Hematopoietic multipotent progenitor cell treated with erythropoietin and hydrocortisone succinate and interleukin-3 and kit ligand, for 6 days (in vitro differentiated cells): Measurements from ENCODE around the gene HNRNPUL2.
"Not testable (repeated sequence)": the region's sequence is repeated elsewhere in the genome, so short reads cannot be mapped to it uniquely, and the experiment has no call there.

ENCODE experiments used
- DNase-seq: peaks from one replicate; pipeline ENCODE4 v3.0.0-alpha.2; 2015

The HNRNPUL2 gene

DNA sequence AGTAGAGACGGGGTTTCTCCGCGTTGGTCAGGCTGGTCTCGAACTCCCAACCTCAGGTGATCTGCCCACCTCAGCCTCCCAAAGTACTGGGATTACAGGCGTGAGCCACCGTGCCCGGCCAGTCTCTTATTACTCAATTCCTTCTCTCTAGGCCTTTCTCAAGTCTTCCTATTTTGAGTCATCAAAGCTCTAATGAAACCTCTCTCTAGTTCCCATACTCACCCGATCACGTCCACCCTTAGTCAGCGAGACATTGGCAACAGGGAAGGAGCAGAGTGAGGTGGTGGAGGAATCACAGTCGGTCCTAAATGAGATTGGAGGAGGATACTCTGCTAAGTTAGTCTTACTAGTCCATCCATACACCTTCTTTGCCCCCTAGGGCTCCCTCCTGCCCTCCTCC, 25.0 kb downstream of the HNRNPUL2 start:
- no peak for DNase-seq

DNA sequence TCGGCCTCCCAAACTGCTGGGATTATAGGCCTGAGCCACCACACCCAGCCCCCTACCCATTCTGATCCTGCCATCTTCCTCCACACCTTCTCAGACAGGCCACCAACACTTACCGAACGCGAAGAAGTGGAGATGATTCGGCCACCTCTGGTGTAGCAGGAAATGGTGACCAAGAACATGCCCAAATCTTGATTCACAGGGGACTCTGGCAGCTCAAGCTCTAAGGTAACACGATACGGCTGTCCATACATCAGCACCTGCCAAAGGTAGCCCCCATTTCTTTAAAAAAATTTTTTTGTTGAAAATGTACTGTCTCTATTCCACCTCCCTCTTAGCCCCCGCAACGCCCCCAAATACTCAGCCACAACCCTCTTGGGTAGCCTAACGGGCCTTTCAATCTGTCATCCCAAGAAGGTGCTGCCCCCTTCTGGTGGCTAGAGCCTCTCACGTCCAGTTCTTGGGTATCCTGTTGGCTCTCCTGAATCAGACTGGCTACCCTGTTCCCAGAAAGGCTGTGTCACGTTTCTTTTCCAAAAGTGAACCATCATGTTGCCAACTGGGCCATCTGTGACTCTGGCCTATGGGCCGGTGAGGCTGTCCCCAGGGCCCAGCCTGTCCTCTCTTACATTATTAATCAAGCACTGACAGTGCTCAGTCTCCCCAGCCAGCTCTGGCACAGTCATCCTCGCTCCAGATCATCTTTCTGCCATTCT, 32.6 kb downstream of the HNRNPUL2 start:
- DNase-seq: peak; percentile 95

- peak; percentile 0 for DNase-seq
Measured at GRCh38 chr11:62693624-62694023, 33.6 kb downstream of the HNRNPUL2 start.

DNA sequence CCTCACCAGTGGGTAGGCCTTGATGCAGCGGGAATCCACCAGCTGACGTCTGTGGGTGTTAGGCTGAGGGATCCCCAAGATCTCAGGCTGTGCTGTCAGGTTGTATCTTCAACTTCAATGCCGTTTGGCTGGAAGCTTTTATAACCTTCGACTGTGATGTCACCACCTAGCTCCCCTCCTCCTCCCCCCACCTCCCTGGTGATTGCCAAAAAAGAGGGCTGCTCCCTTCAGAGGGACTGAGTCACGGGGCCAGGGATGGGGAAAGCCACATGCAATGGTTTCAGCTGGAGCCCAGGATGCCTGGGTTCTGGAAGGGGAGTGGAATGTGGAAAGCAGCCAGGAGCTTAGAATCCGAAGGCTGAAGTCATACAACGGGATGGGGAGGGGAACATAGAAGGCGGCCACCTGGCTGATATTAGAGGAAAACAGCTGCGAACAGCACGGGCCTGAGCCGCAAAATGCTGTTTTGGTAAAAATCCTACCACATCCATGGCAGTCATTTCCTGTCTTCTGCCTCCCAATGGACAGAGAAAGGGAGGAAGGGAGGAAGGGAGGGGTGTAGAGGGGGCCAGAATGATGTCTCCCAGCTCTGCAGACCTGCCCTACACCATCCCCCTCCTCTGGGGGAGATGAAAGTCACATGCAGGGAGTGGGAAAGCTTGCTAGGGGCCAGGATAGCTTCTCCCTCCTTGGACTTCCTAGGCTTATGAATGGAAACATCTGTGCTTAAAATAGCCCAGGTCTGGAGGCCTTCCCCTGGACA, 37.7 kb downstream of the HNRNPUL2 start, which contains the start of gene LRRN4CL:
Gene LRRN4CL (minus strand): TSS at position 110 of the 763 bp plus-strand sequence. CDS start 1,022 bp downstream, outside the sequence.
- DNase-seq: no peak

- no peak for DNase-seq
Measured at GRCh38 chr11:62688491-62688890, 38.8 kb downstream of the HNRNPUL2 start.

GRCh38 chr11:62687508-62688396, 39.5 kb downstream of the HNRNPUL2 start:
- no peak for DNase-seq

DNA sequence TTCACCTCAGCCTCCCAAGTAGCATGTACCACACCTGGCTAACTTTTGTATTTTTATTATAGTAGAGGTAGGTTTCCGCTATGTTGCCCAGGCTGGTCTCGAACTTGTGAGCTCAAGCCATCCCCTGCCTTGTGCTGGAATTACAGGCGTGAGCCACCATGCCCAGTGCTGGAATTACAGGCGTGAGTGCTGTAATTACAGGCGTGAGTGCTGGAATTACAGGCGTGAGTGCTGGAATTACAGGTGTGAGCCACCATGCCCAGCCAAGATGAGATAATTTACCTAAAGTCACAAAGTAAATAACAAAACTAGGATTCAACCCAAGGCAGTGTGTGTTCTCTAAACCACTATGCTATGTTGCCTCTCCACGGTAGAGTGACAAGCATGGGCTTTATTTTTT, 44.7 kb downstream of the HNRNPUL2 start:
- no peak for DNase-seq

- DNase-seq: peak; percentile 91
Measured at GRCh38 chr11:62680825-62681240, 46.4 kb downstream of the HNRNPUL2 start.

- peak; percentile 95 for DNase-seq
Measured at GRCh38 chr11:62678770-62679696, 48.2 kb downstream of the HNRNPUL2 start, which contains the start of gene UBXN1. TSS of gene UBXN1 (minus strand) at chr11:62679073. CDS start at chr11:62678923, 150 bp downstream.

GRCh38 chr11:62678433-62678769, 48.9 kb downstream of the HNRNPUL2 start:
- DNase-seq: no peak

DNA sequence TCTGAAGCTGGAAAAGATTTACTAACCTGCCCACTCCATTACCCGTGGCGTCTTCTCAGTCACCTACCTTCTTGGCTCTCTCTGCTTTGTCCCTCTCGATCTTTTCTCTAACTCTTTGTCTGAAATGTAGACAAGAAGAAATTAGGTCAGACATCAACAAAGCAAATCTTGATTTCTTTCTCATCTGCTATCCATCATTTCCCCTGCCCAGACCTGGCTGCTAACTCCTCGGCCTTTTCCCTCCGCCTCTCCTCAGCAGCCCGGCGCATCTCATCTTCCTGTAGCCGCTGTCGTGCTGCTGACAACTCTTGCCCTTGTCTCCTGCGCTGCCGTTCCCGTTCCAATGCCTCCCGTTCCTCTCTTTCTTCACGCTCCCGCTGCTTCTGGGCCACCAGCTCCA, 49.5 kb downstream of the HNRNPUL2 start:
- no peak for DNase-seq

- DNase-seq: no peak
Measured at GRCh38 chr11:62677156-62677555, 50.1 kb downstream of the HNRNPUL2 start.

- DNase-seq: no peak
Measured at GRCh38 chr11:62676698-62677097, 50.6 kb downstream of the HNRNPUL2 start.

DNA sequence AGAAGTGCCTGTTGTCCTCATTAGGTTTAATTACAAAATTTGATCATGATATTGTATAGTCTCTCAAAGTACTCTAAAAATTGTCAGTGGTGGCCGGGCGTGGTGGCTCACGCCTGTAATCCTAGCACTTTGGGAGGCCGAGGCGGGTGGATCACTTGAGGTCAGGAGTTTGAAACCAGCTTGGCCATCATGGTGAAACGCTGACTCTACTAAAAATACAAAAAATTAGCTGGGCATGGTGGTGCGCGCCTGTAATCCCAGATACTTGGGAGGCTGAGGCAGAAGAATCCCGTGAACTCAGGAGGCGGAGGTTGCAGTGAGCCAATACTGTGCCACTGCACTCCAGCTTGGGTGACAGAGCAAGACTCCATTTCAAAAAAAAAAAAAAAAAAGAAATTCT, 51.8 kb downstream of the HNRNPUL2 start:
- DNase-seq: not testable (repeated sequence)

DNA sequence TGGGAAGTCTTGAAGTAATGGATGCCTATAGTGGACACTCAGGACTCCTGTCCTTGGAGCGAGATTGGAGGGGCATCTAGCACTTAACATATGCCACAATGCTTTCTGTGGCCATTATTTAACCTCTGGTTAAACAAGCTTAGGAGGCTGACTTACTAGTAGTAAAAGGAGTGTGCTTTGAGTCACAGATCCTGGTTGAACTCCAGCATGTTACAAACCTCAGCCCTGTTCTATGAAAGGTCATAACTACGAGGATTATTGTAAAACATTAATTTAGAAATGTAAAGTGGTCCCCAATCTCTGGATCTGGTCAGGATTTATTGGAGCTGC, 54.1 kb downstream of the HNRNPUL2 start:
- DNase-seq: no peak

DNA sequence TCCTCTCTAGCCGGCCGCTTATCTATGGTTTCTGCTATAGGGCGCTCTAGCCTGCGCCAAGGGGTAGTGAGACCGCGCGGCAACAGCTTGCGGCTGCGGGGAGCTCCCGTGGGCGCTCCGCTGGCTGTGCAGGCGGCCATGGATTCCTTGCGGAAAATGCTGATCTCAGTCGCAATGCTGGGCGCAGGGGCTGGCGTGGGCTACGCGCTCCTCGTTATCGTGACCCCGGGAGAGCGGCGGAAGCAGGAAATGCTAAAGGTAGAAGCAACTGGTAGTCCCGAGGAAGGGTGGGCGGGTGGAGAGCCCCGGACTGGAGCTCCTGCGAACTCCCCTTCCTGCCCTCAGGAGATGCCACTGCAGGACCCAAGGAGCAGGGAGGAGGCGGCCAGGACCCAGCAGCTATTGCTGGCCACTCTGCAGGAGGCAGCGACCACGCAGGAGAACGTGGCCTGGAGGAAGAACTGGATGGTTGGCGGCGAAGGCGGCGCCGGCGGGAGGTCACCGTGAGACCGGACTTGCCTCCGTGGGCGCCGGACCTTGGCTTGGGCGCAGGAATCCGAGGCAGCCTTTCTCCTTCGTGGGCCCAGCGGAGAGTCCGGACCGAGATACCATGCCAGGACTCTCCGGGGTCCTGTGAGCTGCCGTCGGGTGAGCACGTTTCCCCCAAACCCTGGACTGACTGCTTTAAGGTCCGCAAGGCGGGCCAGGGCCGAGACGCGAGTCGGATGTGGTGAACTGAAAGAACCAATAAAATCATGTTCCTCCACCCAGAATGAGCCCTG, 55.5 kb downstream of the HNRNPUL2 start, which contains the start of the genes LBHD1 and UQCC3:
Gene LBHD1 (minus strand): TSS at position 660 of the 782 bp plus-strand sequence. CDS start 2,236 bp downstream, outside the sequence.
Gene UQCC3 (plus strand): TSS at position 66 of the 782 bp plus-strand sequence. CDS start 73 bp downstream, at position 139.
- DNase-seq: peak; percentile 99

DNA sequence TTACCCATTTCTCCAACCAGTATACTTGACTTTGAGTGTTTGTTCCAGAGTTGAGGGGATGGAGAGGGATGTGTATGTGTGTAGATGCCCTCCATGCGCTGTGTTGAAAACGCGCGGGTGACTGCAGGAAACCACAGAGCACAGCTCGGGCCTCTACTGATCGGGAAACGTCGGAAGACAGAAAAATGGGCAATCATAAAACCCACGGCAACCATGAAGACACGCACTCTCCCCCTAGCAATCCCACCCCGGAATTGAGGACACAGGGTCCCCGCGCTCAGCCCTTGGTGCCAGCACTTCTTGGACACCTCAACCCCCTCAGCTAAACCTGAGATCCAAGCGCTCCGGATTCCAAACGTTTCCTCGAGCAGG, 56.0 kb downstream of the HNRNPUL2 start:
- no peak for DNase-seq

- DNase-seq: peak; percentile 49
Measured at GRCh38 chr11:62669420-62670161, 57.7 kb downstream of the HNRNPUL2 start.

DNA sequence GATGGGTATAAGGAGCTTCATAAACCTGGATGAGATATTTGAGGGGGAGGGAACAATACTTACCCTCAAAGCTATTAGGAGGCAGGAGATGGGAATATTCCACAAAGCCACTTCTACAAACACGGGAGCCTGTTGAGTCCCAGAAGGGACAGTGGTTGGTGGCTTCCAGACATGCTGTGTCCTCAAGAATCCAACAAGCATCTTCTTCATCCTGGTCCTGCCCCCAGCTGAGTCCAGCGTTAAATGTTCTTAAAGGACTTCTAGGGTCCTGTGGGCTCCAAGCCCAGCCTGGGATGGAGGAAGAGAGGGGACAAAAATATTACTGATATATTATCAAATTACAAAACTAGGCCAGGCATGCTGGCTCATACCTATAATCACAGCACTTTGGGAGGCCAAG, 59.8 kb downstream of the HNRNPUL2 start:
- DNase-seq: no peak

DNA sequence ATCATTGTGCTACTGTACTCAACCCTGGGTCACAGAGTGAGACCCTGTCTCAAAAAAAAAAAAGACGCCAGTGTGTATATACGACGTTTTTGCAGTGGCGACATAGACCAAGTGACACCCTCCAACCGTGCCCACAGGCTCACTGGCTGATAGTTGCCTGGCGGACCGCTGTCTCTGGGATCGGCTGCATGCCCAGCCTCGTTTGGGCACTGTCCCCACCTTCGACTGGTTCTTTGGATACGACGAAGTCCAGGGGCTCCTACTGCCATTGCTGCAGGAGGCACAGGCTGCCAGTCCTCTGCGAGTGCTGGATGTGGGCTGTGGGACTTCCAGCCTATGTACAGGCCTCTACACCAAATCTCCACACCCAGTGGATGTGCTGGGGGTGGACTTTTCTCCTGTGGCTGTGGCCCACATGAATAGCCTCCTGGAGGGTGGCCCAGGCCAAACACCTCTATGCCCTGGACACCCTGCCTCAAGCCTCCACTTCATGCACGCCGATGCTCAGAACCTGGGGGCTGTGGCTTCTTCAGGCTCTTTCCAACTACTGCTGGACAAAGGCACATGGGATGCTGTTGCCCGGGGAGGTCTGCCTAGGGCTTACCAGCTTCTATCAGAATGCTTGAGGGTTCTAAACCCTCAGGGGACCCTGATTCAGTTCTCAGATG, 60.9 kb downstream of the HNRNPUL2 start:
- peak; percentile 34 for DNase-seq
